Testis (tissue), 2 donors: ENCODE measurements around the gene KIAA0513.

Experiments used
- POLR2A ChIP-seq: fragments of 450-650 bp; IDR thresholded peaks from one replicate; pipeline ENCODE4 v1.6.1; 2017; ENCODE audit warnings: antibody characterized with exemption, mild to moderate bottlenecking, moderate library complexity
- TF ChIP-seq, protein P1 (sequence below), 3 experiments: fragments of 450-650 bp in 2 of 3; fragments of 200-600 bp in 1 of 3; sonication (generic) in 1 of 3; IDR thresholded peaks; one replicate each; pipeline ENCODE4 v1.5.1; 2016 to 2019; ENCODE audit warnings: antibody characterized with exemption in 3 of 3, mild to moderate bottlenecking in 2 of 3, moderate library complexity in 1 of 3

DNA sequence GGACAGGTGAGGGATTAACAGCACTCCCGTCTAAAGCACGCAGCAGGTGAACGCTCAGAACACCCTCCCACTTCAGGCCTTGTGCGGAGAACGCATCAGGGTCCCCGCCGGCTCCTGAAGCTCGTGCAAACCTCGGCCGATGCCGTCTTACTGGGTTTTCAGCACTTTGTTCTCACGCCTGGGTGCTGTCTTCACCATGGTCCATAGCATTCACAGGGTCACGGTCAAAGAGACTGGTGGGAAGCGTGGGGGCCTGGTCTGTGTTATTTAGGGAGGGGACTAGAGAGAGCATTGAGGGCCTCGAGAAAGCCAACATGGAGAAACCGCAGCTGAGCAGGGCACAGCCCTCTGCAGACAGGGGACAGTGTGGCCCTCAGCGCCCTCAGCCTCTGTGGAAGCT, 58.1 kb downstream of the KIAA0513 start:
- TF ChIP-seq, protein P1, sequence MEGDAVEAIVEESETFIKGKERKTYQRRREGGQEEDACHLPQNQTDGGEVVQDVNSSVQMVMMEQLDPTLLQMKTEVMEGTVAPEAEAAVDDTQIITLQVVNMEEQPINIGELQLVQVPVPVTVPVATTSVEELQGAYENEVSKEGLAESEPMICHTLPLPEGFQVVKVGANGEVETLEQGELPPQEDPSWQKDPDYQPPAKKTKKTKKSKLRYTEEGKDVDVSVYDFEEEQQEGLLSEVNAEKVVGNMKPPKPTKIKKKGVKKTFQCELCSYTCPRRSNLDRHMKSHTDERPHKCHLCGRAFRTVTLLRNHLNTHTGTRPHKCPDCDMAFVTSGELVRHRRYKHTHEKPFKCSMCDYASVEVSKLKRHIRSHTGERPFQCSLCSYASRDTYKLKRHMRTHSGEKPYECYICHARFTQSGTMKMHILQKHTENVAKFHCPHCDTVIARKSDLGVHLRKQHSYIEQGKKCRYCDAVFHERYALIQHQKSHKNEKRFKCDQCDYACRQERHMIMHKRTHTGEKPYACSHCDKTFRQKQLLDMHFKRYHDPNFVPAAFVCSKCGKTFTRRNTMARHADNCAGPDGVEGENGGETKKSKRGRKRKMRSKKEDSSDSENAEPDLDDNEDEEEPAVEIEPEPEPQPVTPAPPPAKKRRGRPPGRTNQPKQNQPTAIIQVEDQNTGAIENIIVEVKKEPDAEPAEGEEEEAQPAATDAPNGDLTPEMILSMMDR (IDR thresholded peaks at IDR 0.05), result no peak
- no peak for TF ChIP-seq POLR2A
